ENCODE measurements around the gene DGKG.

DGKG gene

DNA sequence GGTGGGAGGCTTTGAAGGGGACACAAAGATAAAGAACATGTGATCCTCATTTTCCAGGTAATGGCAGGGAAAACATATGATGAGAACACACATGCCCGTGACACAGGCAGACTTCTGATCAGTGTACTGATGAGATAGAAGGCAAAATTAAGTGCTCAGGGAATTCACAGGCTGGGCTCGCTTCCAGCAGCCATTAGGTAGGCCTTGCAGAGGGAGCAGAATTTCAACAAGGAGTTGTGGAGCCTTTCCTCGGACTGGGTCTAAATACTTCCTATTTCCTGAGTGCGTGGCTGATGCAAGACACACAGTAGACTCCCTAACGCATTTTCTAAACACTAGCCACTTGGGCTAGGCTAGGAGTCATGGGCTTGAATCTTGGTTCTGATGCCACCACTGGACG, 179.2 kb downstream of the DGKG start:
- DNase-seq (ENCODE audit: low read depth) = no peak
- TF ChIP-seq, protein P1, sequence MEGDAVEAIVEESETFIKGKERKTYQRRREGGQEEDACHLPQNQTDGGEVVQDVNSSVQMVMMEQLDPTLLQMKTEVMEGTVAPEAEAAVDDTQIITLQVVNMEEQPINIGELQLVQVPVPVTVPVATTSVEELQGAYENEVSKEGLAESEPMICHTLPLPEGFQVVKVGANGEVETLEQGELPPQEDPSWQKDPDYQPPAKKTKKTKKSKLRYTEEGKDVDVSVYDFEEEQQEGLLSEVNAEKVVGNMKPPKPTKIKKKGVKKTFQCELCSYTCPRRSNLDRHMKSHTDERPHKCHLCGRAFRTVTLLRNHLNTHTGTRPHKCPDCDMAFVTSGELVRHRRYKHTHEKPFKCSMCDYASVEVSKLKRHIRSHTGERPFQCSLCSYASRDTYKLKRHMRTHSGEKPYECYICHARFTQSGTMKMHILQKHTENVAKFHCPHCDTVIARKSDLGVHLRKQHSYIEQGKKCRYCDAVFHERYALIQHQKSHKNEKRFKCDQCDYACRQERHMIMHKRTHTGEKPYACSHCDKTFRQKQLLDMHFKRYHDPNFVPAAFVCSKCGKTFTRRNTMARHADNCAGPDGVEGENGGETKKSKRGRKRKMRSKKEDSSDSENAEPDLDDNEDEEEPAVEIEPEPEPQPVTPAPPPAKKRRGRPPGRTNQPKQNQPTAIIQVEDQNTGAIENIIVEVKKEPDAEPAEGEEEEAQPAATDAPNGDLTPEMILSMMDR (conservative IDR thresholded peaks at IDR 0.05; ENCODE audit: low read depth, low read length) = no peak

DNA sequence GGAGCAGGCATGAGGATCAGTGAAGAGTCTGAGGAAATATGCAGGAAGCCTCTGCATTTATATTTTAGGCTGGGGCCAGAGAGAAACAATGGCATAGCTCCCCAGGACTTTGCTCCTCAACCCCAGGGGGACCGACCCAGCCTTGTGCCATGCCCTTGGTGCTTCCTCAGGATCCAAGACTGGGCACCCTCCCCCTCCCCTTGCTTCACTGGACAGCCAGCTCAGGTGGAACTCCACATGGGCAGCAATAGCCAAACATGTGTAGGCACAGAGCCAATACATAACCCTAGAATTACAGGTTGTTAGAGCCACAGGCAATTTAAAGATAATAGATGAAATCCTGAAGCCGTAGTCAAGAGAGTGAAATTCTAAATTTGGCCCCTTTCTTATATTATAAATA, 180.1 kb downstream of the DGKG start:
- no peak overlapping the region for H3K4me3 ChIP-seq (ENCODE audit: low read length)
- TF ChIP-seq, protein P1 (conservative IDR thresholded peaks at IDR 0.05; ENCODE audit: low read depth, low read length) = no peak
- DNase-seq (ENCODE audit: low read depth) = no peak

More for the DNA sequence above, 179.2 kb downstream of the DGKG start:
- no peak overlapping the region for H3K4me3 ChIP-seq (ENCODE audit: low read length)

DNA sequence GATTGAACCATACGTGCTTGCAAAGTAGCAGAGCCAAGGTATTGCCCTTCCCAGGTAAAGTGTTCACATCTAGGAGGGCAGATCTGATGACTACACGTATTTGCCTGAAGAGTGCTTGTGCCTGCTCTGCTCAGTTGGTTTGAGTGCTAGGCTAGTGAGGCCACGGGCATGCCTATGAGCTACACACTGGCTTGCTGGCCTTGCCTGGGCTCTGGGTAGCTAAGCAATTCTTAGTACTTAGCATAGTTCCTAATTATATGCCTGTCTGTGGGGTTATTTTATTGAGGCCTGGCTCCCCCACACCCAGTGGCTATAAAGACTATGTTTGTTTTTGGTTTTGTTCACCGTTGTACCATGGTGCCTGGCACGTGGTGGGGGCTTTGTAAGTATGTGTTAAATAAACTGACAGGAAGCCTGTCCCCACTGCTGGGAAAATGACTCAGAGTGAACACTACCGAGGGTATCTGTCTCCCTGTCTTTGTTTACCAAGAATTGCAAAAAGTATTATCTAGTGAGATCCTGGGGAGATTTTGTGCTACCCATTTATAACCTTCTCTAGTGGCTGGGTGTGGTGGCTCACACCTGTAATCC, 181.0 kb downstream of the DGKG start:
- no peak for DNase-seq (ENCODE audit: low read depth)
- H3K4me3 ChIP-seq (ENCODE audit: low read length) = no peak overlapping the region
- TF ChIP-seq, protein P1 (conservative IDR thresholded peaks at IDR 0.05; ENCODE audit: low read depth, low read length) = no peak

DNA sequence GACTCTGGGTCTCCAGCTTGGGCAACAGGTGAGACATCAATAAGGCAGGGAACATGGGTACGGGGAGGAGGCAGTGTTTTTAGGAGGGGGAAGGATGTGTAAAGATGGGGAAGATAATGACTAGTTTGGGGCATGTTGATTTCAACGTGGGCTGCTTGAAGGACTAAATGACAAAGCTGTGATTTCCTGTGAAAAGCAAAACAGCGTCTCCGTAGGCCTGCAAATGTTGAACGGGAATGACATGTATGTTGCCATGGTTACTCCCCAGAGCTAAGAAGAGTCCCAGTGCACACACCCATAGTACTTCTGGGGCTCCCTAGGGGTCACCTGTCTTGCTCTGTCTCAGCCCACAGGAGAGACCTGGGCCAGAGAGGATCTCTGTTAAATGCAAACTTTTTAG, 181.9 kb downstream of the DGKG start:
- DNase-seq (ENCODE audit: low read depth) = no peak
- H3K4me3 ChIP-seq (ENCODE audit: low read length) = no peak overlapping the region
- TF ChIP-seq, protein P1 (conservative IDR thresholded peaks at IDR 0.05; ENCODE audit: low read depth, low read length) = no peak

DNA sequence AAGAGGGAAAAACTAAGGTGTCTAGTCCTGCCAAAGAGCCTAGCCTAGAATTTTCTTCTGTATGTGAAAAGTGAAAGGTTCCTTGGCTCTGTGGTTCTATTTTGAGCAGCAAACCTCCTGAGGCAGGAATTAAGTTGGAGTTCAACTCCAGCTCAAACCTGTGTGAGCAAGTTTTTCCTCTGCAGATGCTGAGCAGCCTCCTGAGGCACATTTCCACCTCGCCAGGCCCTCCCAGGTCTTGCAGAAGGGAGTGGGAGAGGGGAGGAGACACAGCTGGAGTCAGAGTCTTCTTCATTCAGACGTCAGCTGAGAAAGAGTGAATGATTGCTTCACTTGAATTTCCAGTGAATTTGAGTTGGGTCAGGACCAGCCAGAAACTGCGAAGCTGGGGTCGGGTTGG, 183.6 kb downstream of the DGKG start:
- TF ChIP-seq, protein P1 (conservative IDR thresholded peaks at IDR 0.05; ENCODE audit: low read depth, low read length) = no peak
- H3K4me3 ChIP-seq (ENCODE audit: low read length) = no peak overlapping the region
- DNase-seq (ENCODE audit: low read depth) = no peak

DNA sequence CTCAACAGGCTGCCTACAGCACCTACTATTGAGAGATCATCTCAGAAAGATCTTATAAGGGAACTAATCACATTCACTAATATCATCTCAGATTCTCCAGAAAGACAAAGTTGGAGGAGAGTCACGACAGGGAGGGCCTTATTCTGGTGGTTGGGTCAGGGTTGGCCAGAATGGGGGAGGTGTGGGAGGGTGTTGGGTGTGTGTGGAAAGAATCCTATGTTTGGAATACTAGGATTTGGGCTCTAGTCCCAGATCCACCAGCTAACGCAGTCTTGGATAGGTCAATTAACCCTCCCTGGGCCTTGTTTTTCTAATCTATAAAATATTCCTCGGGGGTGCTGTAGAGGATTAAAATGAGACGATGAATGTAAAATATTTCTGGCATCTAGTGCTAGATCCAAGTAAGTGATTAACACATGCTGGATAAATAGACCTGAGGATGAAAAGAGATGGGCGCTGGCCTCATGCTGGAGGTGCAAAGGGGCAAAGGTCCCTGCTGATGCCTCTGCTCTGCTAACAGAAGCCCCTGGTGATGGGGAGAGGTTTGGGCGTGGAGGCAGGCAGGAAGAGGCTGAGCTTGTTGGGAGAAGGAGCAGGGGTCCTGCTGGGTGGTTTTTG, 185.6 kb downstream of the DGKG start:
- H3K4me3 ChIP-seq (ENCODE audit: low read length) = no peak overlapping the region
- TF ChIP-seq, protein P1 (conservative IDR thresholded peaks at IDR 0.05; ENCODE audit: low read depth, low read length) = no peak
- DNase-seq (ENCODE audit: low read depth) = peak; percentile 61

DNA sequence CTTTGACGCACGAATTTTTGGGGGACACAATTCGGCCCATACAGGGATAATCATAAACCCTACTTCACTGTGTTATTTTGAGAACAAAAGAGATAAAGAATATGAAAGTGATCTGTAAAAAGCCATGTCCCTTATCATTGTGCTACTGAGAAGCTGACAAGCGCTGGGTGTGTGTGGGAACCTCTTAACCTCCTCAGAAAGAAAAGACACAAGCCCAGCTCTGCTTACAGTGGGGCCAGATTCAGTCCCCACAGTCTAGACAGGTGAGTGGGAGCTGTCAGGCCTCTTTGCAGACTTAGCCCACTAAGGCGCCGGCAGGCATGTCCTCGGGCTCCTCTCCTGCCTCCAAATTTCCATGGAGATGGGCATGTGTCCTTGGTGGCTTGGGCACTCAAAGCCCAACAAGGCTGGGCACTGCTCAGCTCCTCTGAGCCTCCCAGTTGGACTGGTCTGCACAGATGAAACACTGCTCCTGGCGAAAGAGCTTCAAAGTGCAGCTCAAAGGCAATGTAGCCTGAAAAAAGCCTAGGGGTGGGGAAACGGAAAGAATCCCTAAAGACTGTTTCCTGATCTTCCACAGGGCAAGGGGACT, 188.7 kb downstream of the DGKG start:
- TF ChIP-seq, protein P1 (conservative IDR thresholded peaks at IDR 0.05; ENCODE audit: low read depth, low read length) = no peak
- no peak for DNase-seq (ENCODE audit: low read depth)
- H3K4me3 ChIP-seq (ENCODE audit: low read length) = no peak overlapping the region

All from retinal pigment epithelial cell (primary cell).